ENCODE measurements around the gene PADI1.

Gene PADI1

GRCh38 chr1:17244821-17245740 lies 40.2 kb downstream of the PADI1 start:
- no peak for DNase-seq (ENCODE audit: low read depth)

GRCh38 chr1:17245816-17246325 lies 40.9 kb downstream of the PADI1 start:
- DNase-seq (ENCODE audit: low read depth): no peak

GRCh38 chr1:17246971-17247370 lies 42.0 kb downstream of the PADI1 start:
- DNase-seq (ENCODE audit: low read depth): no peak

GRCh38 chr1:17248781-17249180 lies 43.9 kb downstream of the PADI1 start, which contains the start of gene PADI3:
PADI3 (plus strand) TSS chr1:17249098; CDS start chr1:17249138, 40 bp downstream.
- DNase-seq (ENCODE audit: low read depth): no peak

GRCh38 chr1:17250601-17251000 lies 45.7 kb downstream of the PADI1 start:
- no peak for DNase-seq (ENCODE audit: low read depth)

- no peak for DNase-seq (ENCODE audit: low read depth)
These were observed 46.3 kb downstream of the PADI1 start for GRCh38 chr1:17251246-17251645.

GRCh38 chr1:17251701-17252376 lies 46.9 kb downstream of the PADI1 start:
- DNase-seq (ENCODE audit: low read depth): no peak

GRCh38 chr1:17255336-17255735 lies 50.4 kb downstream of the PADI1 start:
- DNase-seq (ENCODE audit: low read depth): no peak

GRCh38 chr1:17258116-17258757 lies 53.3 kb downstream of the PADI1 start:
- no peak for DNase-seq (ENCODE audit: low read depth)

GRCh38 chr1:17258758-17259130 lies 53.8 kb downstream of the PADI1 start:
- DNase-seq (ENCODE audit: low read depth): no peak

- no peak for DNase-seq (ENCODE audit: low read depth)
These were observed 54.4 kb downstream of the PADI1 start for GRCh38 chr1:17259233-17259873.

GRCh38 chr1:17260264-17260663 lies 55.3 kb downstream of the PADI1 start:
- DNase-seq (ENCODE audit: low read depth): no peak

- DNase-seq (ENCODE audit: low read depth): no peak
These were observed 55.8 kb downstream of the PADI1 start for GRCh38 chr1:17260738-17261137.

GRCh38 chr1:17263936-17264335 lies 59.0 kb downstream of the PADI1 start:
- no peak for DNase-seq (ENCODE audit: low read depth)

GRCh38 chr1:17264470-17264869 lies 59.5 kb downstream of the PADI1 start:
- no peak for DNase-seq (ENCODE audit: low read depth)

GRCh38 chr1:17265162-17265561 lies 60.2 kb downstream of the PADI1 start:
- no peak for DNase-seq (ENCODE audit: low read depth)

- no peak for DNase-seq (ENCODE audit: low read depth)
These were observed 61.0 kb downstream of the PADI1 start for GRCh38 chr1:17265950-17266349.

GRCh38 chr1:17270891-17271765 lies 66.2 kb downstream of the PADI1 start:
- no peak for DNase-seq (ENCODE audit: low read depth)

- no peak for DNase-seq (ENCODE audit: low read depth)
These were observed 67.1 kb downstream of the PADI1 start for GRCh38 chr1:17272066-17272465.

- no peak for DNase-seq (ENCODE audit: low read depth)
These were observed 67.7 kb downstream of the PADI1 start for GRCh38 chr1:17272646-17273045.

GRCh38 chr1:17273096-17273495 lies 68.2 kb downstream of the PADI1 start:
- DNase-seq (ENCODE audit: low read depth): no peak

All from activated T-helper 1 cell treated with Interleukin-2 at 50 U/mL for 16 hours (primary cell).